Measurements from ENCODE around the gene CDC25B. TPM values are rescaled to one million over a fixed set of nuclear protein-coding genes. Genes with fewer than 3 reads are reported as not detected.

CDC25B gene
- polyA plus RNA-seq, 1 experiment: 58.9 TPM

DNA sequence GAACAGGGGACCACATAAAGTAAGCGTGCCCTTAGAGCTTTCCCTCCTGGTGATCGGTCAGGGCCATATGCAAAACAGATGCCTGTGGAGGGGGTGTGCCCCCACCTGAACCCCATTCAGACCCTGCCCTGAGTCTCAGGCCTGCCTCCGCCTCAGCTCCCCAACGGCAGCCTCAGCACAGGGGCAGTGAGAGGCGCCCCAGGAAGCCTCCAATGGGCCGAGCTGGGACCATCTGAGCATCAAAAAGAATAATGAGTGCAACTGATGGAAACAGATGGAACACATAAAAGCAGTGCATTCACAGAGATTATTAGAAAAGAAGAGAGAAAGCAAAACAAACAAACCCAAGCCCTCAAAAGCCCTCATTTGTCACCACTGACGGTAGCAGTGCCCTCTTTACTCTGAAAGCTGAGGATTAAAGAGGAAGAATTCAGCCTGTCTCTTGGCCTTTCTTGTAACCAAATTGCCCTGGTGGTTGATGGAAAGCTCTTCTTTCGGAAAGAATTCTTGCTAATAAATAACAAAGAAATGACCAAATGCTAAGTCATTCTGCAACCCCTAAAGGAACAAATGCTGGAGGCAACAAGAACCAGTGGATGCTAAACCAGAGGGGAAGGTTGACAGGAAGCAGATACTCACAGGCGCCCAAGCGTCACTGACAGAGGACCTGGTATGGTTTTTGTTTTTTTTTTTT lies 35.3 kb upstream of the CDC25B start:
- POLR2A ChIA-PET: interaction anchor here (0.9 kb wide), 1 partner anchor 8 kb away, joined by 4 read pairs; no protein-coding TSS in a partner anchor
- no peak for DNase-seq (ENCODE audit: low read depth, low spot score)
- H3K27ac ChIP-seq (ENCODE audit: low read depth, low read length): no peak overlapping the region
- H3K4me3 ChIP-seq (ENCODE audit: low read depth, low read length): no peak overlapping the region
- H3K27me3 ChIP-seq (ENCODE audit: control insufficient read depth, insufficient read depth, low read length): no peaks in the 10 kb centered on the region
- CTCF ChIA-PET: interaction anchor here (0.8 to 1.0 kb wide), 3 partner anchors 11 to 58 kb away, joined by 3 to 5 read pairs (median 4); no protein-coding TSS in a partner anchor
- TF ChIP-seq CTCF (IDR thresholded peaks at IDR 0.05; ENCODE audit: low read depth, low read length): no peak
- H3K9me3 ChIP-seq (ENCODE audit: control insufficient read depth, insufficient read depth, low read length): no peaks in the 10 kb centered on the region

GRCh38 chr20:3763671-3764601 lies 32.2 kb upstream of the CDC25B start:
- no peak overlapping the region for H3K27ac ChIP-seq (ENCODE audit: low read depth, low read length)
- no peaks in the 10 kb centered on the region for H3K27me3 ChIP-seq (ENCODE audit: control insufficient read depth, insufficient read depth, low read length)
- CTCF ChIA-PET: interaction anchor here (0.6 to 0.7 kb wide), 2 partner anchors 11 to 1104 kb away, joined by 3 to 5 read pairs; no protein-coding TSS in a partner anchor
- H3K4me3 ChIP-seq (ENCODE audit: low read depth, low read length): no peak overlapping the region
- no peak for TF ChIP-seq CTCF (IDR thresholded peaks at IDR 0.05; ENCODE audit: low read depth, low read length)
- POLR2A ChIA-PET: no interaction called here
- no peak for DNase-seq (ENCODE audit: low read depth, low spot score)
- H3K9me3 ChIP-seq (ENCODE audit: control insufficient read depth, insufficient read depth, low read length): no peaks in the 10 kb centered on the region

GRCh38 chr20:3764659-3765058 lies 31.5 kb upstream of the CDC25B start:
- no peaks in the 10 kb centered on the region for H3K27me3 ChIP-seq (ENCODE audit: control insufficient read depth, insufficient read depth, low read length)
- no peaks in the 10 kb centered on the region for H3K9me3 ChIP-seq (ENCODE audit: control insufficient read depth, insufficient read depth, low read length)
- POLR2A ChIA-PET: no interaction called here
- CTCF ChIA-PET: interaction anchor here (1.6 kb wide), 1 partner anchor 48 kb away, joined by 3 read pairs; no protein-coding TSS in a partner anchor
- no peak overlapping the region for H3K4me3 ChIP-seq (ENCODE audit: low read depth, low read length)
- no peak for TF ChIP-seq CTCF (IDR thresholded peaks at IDR 0.05; ENCODE audit: low read depth, low read length)
- no peak overlapping the region for H3K27ac ChIP-seq (ENCODE audit: low read depth, low read length)
- no peak for DNase-seq (ENCODE audit: low read depth, low spot score)

DNA sequence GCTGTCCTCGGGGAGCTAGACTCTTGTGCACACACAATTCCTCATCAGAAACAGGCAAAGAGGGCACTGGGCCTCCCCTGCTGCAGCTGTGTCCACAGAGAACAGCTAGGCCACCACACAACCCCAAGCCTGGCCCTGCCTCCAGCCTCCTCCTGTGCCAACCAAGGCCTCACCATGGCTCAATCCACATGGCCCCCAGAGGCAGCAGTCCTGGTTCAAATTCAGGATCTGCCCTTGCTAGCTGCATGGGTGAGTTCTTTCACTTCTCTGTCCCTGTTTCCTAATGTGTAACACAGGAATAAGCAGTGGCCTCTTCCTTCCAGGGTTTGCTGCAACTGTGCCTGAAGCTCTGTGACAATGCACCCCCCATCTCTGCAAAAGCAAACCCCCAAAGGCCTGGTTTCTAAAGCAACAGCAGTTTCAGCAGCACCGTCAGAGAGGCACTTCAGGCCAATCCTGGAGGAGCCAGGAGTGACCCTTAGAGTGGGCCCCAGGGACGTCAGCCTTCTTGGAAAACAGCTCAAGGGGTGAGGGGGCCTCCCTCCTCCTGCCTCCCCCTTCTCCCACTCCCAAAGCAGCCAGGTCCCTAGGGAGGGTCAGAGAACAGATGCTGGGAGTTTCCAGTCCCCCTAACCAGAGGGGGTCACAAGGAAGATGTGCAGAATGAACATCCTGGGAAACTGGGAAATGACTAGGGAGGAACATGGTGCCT lies 30.8 kb upstream of the CDC25B start:
- H3K9me3 ChIP-seq (ENCODE audit: control insufficient read depth, insufficient read depth, low read length): no peaks in the 10 kb centered on the region
- no peak overlapping the region for H3K27ac ChIP-seq (ENCODE audit: low read depth, low read length)
- POLR2A ChIA-PET: no interaction called here
- no peaks in the 10 kb centered on the region for H3K27me3 ChIP-seq (ENCODE audit: control insufficient read depth, insufficient read depth, low read length)
- no peak for TF ChIP-seq CTCF (IDR thresholded peaks at IDR 0.05; ENCODE audit: low read depth, low read length)
- DNase-seq (ENCODE audit: low read depth, low spot score): no peak
- CTCF ChIA-PET: interaction anchor here (1.1 to 1.6 kb wide), 2 partner anchors 43 to 49 kb away, joined by 3 to 4 read pairs; no protein-coding TSS in a partner anchor
- no peak overlapping the region for H3K4me3 ChIP-seq (ENCODE audit: low read depth, low read length)
